Suppressor macrophage (primary cell): ENCODE results near the gene ANXA1.
A peak's percentile ranks its signal among the peaks of the same experiment; 100 is the strongest.

Experiments
- DNase-seq, 4 experiments: peaks; one replicate each; pipeline ENCODE4 v3.0.0-alpha.2; 2020 to 2022

ANXA1 gene

DNA sequence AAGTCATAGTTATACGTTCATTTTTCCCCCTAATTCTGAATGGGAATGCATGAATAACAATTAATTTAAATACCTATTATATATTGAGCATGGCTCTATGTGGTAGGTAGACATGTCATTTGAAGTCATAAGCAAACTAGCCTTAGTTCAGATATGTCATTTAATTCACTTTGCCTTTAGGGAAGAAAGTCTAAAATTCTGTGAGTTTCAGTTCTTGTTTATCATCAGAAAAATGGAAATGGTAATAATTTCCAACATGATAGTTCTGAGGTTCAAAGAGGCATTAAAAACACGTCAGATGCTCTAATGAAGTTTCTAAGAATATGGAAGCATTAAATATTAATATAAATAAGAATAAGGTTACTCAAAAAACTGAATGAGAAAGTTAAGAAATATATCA lies 13.1 kb upstream of the ANXA1 start:
- DNase-seq: peak in 2 of 4 experiments; percentile 46 to 53

DNA sequence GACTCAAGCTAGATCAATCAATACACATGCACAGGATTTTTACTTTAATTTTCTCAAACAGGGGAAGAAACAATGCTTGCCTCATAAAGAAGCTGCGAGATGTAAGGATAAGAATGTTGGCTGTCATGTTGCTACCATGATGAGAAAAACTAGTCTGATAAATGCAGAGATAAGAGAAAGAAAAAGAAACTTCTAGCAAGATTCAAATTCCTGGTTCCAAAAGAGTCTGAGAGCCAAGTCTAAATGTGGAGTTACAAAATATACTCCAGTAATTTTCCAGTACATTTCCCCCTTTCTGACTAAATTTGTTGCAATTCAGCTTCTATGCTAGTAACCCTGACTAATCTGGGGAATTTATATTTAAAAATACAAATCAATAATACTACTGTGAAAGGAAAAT lies 10.4 kb upstream of the ANXA1 start:
- no peak for DNase-seq

GRCh38 chr9:73143711-73144328 lies 7.8 kb upstream of the ANXA1 start:
- peak; percentile 45 to 81 (median 64) for DNase-seq

GRCh38 chr9:73146111-73146815 lies 5.4 kb upstream of the ANXA1 start:
- DNase-seq: no peak

GRCh38 chr9:73148447-73148937 lies 3.2 kb upstream of the ANXA1 start:
- peak in 2 of 4 experiments; percentile 57 for DNase-seq

- peak; percentile 40 to 85 (median 66) for DNase-seq
Observed at GRCh38 chr9:73149371-73150067, 2.1 kb upstream of the ANXA1 start.

- peak in 1 of 4 experiments; percentile 13 for DNase-seq
Observed at GRCh38 chr9:73152543-73152844, 829 bp downstream of the ANXA1 start.

- peak; percentile 44 to 79 (median 62) for DNase-seq
Observed at GRCh38 chr9:73152953-73153352, 1.3 kb downstream of the ANXA1 start.

DNA sequence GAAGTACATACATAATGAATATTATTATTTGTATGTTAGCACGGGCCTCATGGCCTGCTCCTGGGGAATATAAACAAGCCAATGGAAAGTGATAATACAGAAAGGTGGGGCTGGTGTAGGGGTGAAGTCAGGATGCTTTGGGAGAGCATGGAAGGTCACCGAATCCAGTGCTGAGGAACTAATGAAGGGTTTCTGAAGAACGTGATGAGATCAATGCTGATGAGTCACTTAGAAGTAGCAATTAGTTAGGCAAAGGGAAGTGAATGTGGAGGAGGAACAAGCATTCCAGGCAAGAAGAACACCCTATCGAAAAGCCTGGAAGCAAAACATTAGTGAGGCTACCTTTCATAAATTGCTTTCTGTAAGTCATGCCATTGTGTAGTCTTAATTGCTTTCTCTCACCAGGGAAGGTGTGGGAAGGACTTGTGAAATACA lies 2.1 kb downstream of the ANXA1 start:
- peak; percentile 46 to 81 (median 66) for DNase-seq

DNA sequence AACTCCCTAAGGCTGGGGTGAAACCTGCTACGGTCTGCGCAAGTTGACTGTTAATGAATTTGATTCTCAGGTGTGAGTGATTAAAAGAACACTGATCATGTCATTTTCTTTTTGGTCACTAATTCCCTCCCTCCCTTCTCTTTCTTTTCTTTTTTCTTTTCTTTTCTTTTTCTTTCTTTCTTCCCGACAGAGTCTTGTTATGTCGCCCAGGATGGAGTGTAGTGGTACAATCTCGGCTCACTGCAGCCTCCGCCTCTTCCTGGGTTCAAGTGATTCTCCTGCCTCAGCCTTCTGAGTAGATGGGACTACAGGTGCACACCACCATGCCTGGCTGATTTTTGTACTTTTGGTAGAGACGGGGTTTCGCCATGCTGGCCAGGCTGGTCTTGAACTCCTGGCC lies 2.6 kb downstream of the ANXA1 start:
- no peak for DNase-seq

- DNase-seq: peak in 3 of 4 experiments; percentile 11 to 51 (median 49)
Observed at GRCh38 chr9:73154722-73155121, 3.1 kb downstream of the ANXA1 start.

DNA sequence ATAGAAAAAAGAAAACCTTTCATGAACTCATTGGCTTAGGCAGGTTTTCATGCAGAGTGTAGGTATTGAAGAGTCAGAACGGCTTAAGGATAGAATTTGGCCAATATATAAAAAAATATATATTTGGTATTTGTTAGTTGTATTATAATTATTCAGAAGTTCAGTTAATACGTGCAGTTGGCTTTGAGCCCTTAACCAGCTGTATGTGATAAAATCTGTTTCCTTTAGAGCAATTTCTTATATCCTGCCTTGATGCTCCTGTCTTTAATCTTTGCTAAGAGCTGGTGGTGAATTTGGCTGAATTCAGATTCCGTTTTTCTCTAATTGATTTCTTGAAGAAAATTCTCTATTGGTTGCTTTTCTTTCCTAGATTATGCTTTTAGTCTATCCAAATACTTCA lies 3.7 kb downstream of the ANXA1 start:
- no peak for DNase-seq

DNA sequence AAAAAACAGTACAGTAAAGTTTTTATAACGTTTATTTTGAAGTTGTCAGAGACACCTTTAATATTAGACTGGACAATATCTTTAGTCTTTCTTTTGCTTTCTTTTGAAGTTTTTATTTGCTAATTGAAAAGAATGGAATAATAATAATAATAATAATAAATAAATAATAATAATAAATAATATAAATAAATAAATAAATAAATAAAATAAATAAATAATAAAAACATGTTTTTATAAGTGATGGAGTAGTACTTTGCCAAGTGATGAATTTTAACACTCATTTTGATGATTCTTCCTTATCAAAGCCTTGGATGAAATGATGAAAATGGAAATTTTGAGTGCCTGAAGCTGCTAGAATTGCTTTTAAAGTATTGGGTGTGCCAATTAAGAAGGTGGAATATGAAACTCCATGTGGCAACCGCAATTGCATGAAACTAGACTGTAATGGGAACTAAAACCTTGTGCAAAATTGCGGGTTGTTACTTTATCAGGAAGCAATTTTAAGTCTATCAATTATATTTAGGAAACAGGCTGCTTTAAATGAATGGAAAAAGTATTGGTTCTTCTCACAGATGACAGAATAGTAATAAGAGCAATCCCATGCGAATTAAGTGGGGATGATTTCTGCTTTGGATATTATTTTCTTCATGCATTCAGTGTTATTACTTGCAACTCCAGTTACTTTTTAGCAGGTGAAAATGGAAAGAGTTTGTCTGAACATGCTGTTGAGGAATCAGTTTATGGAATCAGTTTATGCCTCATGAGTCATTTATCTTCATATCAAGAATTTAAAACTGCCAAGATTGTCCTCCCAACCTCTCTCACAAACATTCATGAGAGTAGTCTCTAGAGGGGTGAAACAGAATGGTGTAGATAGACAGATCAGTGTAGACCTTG lies 4.6 kb downstream of the ANXA1 start:
- DNase-seq: peak in 2 of 4 experiments; percentile 33 to 52

- DNase-seq: no peak
Observed at GRCh38 chr9:73156865-73157187, 5.2 kb downstream of the ANXA1 start.

- no peak for DNase-seq
Observed at GRCh38 chr9:73157811-73158210, 6.1 kb downstream of the ANXA1 start.

DNA sequence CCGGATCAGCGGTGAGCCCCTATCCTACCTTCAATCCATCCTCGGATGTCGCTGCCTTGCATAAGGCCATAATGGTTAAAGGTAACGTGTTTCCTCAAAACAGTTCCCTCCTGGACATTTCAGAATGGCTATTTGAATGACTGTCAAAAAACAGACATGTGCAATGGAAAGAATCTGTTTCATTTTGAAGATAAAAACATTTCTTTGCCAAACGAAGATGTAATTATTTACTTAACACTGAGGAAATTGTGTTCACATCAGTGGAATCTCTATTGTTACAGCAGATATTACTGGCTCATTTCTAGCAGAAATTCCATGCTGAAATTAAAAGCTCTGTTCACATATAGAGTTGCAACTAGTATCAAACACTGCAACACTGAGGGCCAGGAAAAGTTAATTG lies 7.1 kb downstream of the ANXA1 start:
- no peak for DNase-seq

- no peak for DNase-seq
Observed at GRCh38 chr9:73160868-73161267, 9.2 kb downstream of the ANXA1 start.

- DNase-seq: no peak
Observed at GRCh38 chr9:73162987-73163768, 11.5 kb downstream of the ANXA1 start.

- DNase-seq: no peak
Observed at GRCh38 chr9:73165911-73166310, 14.2 kb downstream of the ANXA1 start.

GRCh38 chr9:73166468-73166867 lies 14.8 kb downstream of the ANXA1 start:
- DNase-seq: no peak

DNA sequence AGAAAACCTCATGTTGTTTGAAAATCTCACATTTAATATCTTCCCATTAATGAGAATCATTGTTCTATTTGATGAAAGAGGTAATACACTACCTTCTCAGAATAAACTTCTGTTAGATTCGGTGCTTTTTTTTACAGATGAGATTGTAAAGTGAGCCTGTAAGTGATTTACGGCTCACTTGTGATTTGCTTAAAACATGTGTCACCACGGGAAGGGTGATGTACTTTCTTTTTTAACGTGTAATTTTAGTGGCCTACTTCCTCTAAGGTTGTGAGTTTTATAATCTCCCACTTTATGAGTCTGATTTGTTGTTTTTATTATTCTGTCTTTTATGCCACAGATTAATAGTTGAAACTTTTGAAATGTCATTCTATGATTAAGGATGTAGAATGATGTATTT lies 15.9 kb downstream of the ANXA1 start:
- DNase-seq: no peak
